MM.1S (cell line): ENCODE results near the gene GPR42.

Experiments used
- EZH2 ChIP-seq: fragments of 300-600 bp; sonication (generic); optimal IDR thresholded peaks from 2 replicates; pipeline ENCODE3; 2017; ENCODE audit warnings: low read depth, mild to moderate bottlenecking, antibody characterized with exemption, low read length, mixed read lengths
- EZH2phosphoT487 ChIP-seq: fragments of 300-600 bp; sonication (generic); IDR thresholded peaks from 2 replicates; pipeline ENCODE4 v1.6.1; 2018; ENCODE audit warnings: antibody characterized with exemption, low read length
- TF ChIP-seq, protein P1 (sequence below): fragments of 300-600 bp; sonication (generic); IDR thresholded peaks from 2 replicates; pipeline ENCODE4 v1.5.1; 2016; ENCODE audit warnings: antibody characterized with exemption, low read length, mixed read lengths

DNA sequence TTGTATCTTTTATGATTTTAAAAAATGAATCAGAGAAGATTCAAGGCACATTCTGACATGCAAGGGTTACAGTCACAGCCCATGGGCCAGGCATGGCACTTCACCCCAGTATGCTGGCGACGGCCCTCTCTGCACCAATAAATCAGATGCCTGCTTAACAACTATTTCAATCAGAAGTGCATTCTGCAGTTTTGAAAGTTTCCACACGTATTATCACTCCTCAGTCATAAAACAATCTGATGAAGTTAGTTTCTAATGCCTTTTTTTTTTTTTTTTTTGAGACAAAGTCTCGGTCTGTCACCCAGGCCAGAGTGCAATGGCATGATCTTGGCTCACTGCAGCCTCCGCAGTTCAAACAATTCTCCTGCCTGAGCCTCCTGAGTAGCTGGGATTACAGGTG, 48.9 kb downstream of the GPR42 start:
- TF ChIP-seq, protein P1, sequence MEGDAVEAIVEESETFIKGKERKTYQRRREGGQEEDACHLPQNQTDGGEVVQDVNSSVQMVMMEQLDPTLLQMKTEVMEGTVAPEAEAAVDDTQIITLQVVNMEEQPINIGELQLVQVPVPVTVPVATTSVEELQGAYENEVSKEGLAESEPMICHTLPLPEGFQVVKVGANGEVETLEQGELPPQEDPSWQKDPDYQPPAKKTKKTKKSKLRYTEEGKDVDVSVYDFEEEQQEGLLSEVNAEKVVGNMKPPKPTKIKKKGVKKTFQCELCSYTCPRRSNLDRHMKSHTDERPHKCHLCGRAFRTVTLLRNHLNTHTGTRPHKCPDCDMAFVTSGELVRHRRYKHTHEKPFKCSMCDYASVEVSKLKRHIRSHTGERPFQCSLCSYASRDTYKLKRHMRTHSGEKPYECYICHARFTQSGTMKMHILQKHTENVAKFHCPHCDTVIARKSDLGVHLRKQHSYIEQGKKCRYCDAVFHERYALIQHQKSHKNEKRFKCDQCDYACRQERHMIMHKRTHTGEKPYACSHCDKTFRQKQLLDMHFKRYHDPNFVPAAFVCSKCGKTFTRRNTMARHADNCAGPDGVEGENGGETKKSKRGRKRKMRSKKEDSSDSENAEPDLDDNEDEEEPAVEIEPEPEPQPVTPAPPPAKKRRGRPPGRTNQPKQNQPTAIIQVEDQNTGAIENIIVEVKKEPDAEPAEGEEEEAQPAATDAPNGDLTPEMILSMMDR = no peak
- TF ChIP-seq EZH2 (no peak), EZH2phosphoT487 (no peak)
